ENCODE data around the gene NFATC2.

NFATC2 gene

DNA sequence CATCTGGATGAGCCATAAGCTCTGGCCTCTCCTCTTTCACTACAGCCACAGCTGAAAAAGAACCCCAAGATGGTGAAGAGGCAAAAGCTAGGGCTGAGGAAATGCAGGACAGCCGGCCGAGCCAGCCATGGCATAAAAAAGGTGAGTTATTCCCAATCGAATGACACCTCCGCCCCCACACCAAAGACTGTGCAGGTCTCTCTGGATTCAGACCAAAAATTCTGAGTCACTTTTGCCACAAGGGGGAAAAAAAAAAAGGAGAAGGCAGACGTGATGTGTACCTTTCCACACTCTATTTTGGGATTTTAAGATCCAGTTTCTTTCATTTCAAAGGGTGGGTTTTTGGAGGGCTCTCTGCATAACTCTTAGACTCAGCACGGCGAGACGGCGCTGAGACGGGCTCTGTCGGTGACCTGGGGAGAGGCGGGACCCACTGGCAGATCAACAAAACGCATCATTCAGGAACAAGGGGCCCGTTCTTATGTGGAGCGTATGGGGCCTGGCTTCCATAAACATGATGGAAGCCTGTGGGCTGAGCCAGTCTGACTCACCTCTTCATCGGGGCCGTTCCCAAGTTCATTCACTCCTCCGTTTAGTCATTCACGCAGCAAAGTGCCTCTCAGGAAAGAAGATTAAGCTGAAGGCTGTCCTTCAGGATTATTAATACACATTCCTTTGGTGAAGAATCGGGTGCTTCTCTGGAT is 54.8 kb downstream of the NFATC2 start (continued):
- TF ChIP-seq ZNF169 (tag by site-specific recombination; IDR thresholded peaks at IDR 0.05) (no peak), ZNF24 (tag by site-specific recombination; IDR thresholded peaks at IDR 0.05) (0 out of 2 replicates have a peak, but pooled peaks have one; percentile 15), ZNF792 (tag by site-specific recombination; IDR thresholded peaks at IDR 0.05) (no peak), PRDM1 (tag by site-specific recombination; IDR thresholded peaks at IDR 0.05) (no peak), ZFP37 (tag by site-specific recombination; IDR thresholded peaks at IDR 0.05) (no peak), EGR2 (tag by site-specific recombination; IDR thresholded peaks at IDR 0.05; ENCODE audit: low read depth) (0 out of 2 replicates have a peak, but pooled peaks have one; percentile 11), KLF7 (tag by site-specific recombination; IDR thresholded peaks at IDR 0.05; ENCODE audit: borderline replicate concordance) (no peak), ZNF785 (tag by site-specific recombination; IDR thresholded peaks at IDR 0.05) (no peak), ZSCAN30 (tag by site-specific recombination; IDR thresholded peaks at IDR 0.05) (no peak), SCRT2 (tag by site-specific recombination; IDR thresholded peaks at IDR 0.05) (no peak), ZNF837 (tag by site-specific recombination; IDR thresholded peaks at IDR 0.05) (no peak), ZBTB17 (tag by site-specific recombination; IDR thresholded peaks at IDR 0.05) (peak; percentile 34; the same call in 1 of the 2 replicates), ZNF132 (tag by site-specific recombination; IDR thresholded peaks at IDR 0.05; ENCODE audit: borderline replicate concordance) (no peak), ZBTB48 (tag by site-specific recombination; IDR thresholded peaks at IDR 0.05) (no peak), ZNF184 (tag by site-specific recombination; IDR thresholded peaks at IDR 0.05) (no peak), OSR2 (tag by site-specific recombination; IDR thresholded peaks at IDR 0.05) (no peak), ZNF391 (tag by site-specific recombination; IDR thresholded peaks at IDR 0.05; ENCODE audit: borderline replicate concordance, low read depth) (no peak), ZNF266 (tag by site-specific recombination; IDR thresholded peaks at IDR 0.05; ENCODE audit: low read depth) (no peak)
- TF ChIP-seq, protein P1, sequence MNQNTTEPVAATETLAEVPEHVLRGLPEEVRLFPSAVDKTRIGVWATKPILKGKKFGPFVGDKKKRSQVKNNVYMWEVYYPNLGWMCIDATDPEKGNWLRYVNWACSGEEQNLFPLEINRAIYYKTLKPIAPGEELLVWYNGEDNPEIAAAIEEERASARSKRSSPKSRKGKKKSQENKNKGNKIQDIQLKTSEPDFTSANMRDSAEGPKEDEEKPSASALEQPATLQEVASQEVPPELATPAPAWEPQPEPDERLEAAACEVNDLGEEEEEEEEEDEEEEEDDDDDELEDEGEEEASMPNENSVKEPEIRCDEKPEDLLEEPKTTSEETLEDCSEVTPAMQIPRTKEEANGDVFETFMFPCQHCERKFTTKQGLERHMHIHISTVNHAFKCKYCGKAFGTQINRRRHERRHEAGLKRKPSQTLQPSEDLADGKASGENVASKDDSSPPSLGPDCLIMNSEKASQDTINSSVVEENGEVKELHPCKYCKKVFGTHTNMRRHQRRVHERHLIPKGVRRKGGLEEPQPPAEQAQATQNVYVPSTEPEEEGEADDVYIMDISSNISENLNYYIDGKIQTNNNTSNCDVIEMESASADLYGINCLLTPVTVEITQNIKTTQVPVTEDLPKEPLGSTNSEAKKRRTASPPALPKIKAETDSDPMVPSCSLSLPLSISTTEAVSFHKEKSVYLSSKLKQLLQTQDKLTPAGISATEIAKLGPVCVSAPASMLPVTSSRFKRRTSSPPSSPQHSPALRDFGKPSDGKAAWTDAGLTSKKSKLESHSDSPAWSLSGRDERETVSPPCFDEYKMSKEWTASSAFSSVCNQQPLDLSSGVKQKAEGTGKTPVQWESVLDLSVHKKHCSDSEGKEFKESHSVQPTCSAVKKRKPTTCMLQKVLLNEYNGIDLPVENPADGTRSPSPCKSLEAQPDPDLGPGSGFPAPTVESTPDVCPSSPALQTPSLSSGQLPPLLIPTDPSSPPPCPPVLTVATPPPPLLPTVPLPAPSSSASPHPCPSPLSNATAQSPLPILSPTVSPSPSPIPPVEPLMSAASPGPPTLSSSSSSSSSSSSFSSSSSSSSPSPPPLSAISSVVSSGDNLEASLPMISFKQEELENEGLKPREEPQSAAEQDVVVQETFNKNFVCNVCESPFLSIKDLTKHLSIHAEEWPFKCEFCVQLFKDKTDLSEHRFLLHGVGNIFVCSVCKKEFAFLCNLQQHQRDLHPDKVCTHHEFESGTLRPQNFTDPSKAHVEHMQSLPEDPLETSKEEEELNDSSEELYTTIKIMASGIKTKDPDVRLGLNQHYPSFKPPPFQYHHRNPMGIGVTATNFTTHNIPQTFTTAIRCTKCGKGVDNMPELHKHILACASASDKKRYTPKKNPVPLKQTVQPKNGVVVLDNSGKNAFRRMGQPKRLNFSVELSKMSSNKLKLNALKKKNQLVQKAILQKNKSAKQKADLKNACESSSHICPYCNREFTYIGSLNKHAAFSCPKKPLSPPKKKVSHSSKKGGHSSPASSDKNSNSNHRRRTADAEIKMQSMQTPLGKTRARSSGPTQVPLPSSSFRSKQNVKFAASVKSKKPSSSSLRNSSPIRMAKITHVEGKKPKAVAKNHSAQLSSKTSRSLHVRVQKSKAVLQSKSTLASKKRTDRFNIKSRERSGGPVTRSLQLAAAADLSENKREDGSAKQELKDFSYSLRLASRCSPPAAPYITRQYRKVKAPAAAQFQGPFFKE (tag by site-specific recombination; IDR thresholded peaks at IDR 0.05; ENCODE audit: borderline replicate concordance), result no peak
- TF ChIP-seq, protein P2, sequence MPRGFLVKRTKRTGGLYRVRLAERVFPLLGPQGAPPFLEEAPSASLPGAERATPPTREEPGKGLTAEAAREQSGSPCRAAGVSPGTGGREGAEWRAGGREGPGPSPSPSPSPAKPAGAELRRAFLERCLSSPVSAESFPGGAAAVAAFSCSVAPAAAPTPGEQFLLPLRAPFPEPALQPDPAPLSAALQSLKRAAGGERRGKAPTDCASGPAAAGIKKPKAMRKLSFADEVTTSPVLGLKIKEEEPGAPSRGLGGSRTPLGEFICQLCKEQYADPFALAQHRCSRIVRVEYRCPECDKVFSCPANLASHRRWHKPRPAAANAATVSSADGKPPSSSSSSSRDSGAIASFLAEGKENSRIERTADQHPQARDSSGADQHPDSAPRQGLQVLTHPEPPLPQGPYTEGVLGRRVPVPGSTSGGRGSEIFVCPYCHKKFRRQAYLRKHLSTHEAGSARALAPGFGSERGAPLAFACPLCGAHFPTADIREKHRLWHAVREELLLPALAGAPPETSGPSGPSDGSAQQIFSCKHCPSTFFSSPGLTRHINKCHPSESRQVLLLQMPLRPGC (tag by site-specific recombination; IDR thresholded peaks at IDR 0.05), result no peak
- TF ChIP-seq, protein P3, sequence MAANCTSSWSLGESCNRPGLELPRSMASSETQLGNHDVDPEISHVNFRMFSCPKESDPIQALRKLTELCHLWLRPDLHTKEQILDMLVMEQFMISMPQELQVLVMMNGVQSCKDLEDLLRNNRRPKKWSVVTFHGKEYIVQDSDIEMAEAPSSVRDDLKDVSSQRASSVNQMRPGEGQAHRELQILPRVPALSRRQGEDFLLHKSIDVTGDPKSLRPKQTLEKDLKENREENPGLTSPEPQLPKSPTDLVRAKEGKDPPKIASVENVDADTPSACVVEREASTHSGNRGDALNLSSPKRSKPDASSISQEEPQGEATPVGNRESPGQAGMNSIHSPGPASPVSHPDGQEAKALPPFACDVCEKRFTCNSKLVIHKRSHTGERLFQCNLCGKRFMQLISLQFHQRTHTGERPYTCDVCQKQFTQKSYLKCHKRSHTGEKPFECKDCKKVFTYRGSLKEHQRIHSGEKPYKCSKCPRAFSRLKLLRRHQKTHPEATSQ (tag by site-specific recombination; IDR thresholded peaks at IDR 0.05), result no peak
- TF ChIP-seq, protein P4, sequence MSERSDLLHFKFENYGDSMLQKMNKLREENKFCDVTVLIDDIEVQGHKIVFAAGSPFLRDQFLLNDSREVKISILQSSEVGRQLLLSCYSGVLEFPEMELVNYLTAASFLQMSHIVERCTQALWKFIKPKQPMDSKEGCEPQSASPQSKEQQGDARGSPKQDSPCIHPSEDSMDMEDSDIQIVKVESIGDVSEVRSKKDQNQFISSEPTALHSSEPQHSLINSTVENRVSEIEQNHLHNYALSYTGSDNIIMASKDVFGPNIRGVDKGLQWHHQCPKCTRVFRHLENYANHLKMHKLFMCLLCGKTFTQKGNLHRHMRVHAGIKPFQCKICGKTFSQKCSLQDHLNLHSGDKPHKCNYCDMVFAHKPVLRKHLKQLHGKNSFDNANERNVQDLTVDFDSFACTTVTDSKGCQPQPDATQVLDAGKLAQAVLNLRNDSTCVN (tag by site-specific recombination; optimal IDR thresholded peaks at IDR 0.05), result no peak
- TF ChIP-seq, protein P5, sequence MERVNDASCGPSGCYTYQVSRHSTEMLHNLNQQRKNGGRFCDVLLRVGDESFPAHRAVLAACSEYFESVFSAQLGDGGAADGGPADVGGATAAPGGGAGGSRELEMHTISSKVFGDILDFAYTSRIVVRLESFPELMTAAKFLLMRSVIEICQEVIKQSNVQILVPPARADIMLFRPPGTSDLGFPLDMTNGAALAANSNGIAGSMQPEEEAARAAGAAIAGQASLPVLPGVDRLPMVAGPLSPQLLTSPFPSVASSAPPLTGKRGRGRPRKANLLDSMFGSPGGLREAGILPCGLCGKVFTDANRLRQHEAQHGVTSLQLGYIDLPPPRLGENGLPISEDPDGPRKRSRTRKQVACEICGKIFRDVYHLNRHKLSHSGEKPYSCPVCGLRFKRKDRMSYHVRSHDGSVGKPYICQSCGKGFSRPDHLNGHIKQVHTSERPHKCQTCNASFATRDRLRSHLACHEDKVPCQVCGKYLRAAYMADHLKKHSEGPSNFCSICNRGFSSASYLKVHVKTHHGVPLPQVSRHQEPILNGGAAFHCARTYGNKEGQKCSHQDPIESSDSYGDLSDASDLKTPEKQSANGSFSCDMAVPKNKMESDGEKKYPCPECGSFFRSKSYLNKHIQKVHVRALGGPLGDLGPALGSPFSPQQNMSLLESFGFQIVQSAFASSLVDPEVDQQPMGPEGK (tag by site-specific recombination; IDR thresholded peaks at IDR 0.05), result 0 out of 2 replicates have a peak, but pooled peaks have one; percentile 18
- TF ChIP-seq, protein P6, sequence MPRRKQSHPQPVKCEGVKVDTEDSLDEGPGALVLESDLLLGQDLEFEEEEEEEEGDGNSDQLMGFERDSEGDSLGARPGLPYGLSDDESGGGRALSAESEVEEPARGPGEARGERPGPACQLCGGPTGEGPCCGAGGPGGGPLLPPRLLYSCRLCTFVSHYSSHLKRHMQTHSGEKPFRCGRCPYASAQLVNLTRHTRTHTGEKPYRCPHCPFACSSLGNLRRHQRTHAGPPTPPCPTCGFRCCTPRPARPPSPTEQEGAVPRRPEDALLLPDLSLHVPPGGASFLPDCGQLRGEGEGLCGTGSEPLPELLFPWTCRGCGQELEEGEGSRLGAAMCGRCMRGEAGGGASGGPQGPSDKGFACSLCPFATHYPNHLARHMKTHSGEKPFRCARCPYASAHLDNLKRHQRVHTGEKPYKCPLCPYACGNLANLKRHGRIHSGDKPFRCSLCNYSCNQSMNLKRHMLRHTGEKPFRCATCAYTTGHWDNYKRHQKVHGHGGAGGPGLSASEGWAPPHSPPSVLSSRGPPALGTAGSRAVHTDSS (tag by site-specific recombination; IDR thresholded peaks at IDR 0.05), result no peak
- TF ChIP-seq, protein P7, sequence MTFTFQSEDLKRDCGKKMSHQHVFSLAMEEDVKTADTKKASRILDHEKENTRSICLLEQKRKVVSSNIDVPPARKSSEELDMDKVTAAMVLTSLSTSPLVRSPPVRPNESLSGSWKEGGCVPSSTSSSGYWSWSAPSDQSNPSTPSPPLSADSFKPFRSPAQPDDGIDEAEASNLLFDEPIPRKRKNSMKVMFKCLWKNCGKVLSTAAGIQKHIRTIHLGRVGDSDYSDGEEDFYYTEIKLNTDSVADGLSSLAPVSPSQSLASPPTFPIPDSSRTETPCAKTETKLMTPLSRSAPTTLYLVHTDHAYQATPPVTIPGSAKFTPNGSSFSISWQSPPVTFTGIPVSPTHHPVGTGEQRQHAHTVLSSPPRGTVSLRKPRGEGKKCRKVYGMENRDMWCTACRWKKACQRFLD (tag by site-specific recombination; IDR thresholded peaks at IDR 0.05), result no peak

Measured in HEK293 (cell line).